H9 (cell line): Measurements from ENCODE around the gene LGALS12. TPM values are rescaled to one million over a fixed set of nuclear protein-coding genes. Genes with fewer than 3 reads are reported as not detected.

ENCODE experiments used
- DNase-seq: peaks from one replicate; pipeline ENCODE4 v3.0.0-alpha.2; 2017
- H2AFZ ChIP-seq: one replicate; pipeline ENCODE4 v1.6.1; 2013; ENCODE audit warnings: mild to moderate bottlenecking, low read length, control low read depth, moderate library complexity
- H2AK5ac ChIP-seq: 2 replicates; pipeline ENCODE4 v1.6.1; 2013; ENCODE audit warnings: low read length, control low read depth, mixed read lengths; ENCODE audit not compliant: insufficient read length
- H2BK120ac ChIP-seq: one replicate; pipeline ENCODE4 v1.6.1; 2013; ENCODE audit warnings: low read depth, mild to moderate bottlenecking, low read length, control low read depth, inconsistent platforms; ENCODE audit not compliant: poor library complexity, severe bottlenecking
- H2BK12ac ChIP-seq: 2 replicates; pipeline ENCODE4 v1.6.1; 2013; ENCODE audit warnings: low read length, control low read depth, mixed read lengths, low read depth; ENCODE audit not compliant: insufficient read length
- H2BK15ac ChIP-seq: 2 replicates; pipeline ENCODE4 v1.6.1; 2013; ENCODE audit warnings: low read depth, low read length, control low read depth
- H2BK20ac ChIP-seq: one replicate; pipeline ENCODE4 v1.6.1; 2013; ENCODE audit warnings: low read depth, mild to moderate bottlenecking, low read length, control low read depth, inconsistent platforms; ENCODE audit not compliant: poor library complexity, severe bottlenecking
- H2BK5ac ChIP-seq: 2 replicates; pipeline ENCODE4 v1.6.1; 2013; ENCODE audit warnings: low read length, control low read depth, mixed read lengths; ENCODE audit not compliant: insufficient read length
- H3K14ac ChIP-seq: 2 replicates; pipeline ENCODE4 v1.6.1; 2013; ENCODE audit warnings: low read length, control low read depth; ENCODE audit not compliant: insufficient read depth
- H3K18ac ChIP-seq: 2 replicates; pipeline ENCODE4 v1.6.1; 2013; ENCODE audit warnings: low read depth, mild to moderate bottlenecking, mixed read lengths, low read length, control low read depth; ENCODE audit not compliant: insufficient read length
- H3K23ac ChIP-seq: 2 replicates; pipeline ENCODE4 v1.6.1; 2013; ENCODE audit warnings: low read length, control low read depth, mixed read lengths, low read depth; ENCODE audit not compliant: insufficient read length
- H3K23me2 ChIP-seq: 2 replicates; pipeline ENCODE4 v1.6.1; 2013; ENCODE audit warnings: low read depth, mild to moderate bottlenecking, mixed read lengths, low read length, control low read depth; ENCODE audit not compliant: insufficient read length, poor library complexity, severe bottlenecking
- H3K27ac ChIP-seq: 2 replicates; pipeline ENCODE4 v1.5.1; 2013; ENCODE audit warnings: low read length, control low read depth, mixed read lengths, low read depth; ENCODE audit not compliant: insufficient read length
- H3K27me3 ChIP-seq: 2 replicates; pipeline ENCODE4 v1.6.1; 2013; ENCODE audit warnings: low read length, control low read depth, inconsistent platforms; ENCODE audit not compliant: insufficient read depth
- H3K4ac ChIP-seq: 2 replicates; pipeline ENCODE4 v1.6.1; 2013; ENCODE audit warnings: low read depth, mild to moderate bottlenecking, control low read depth, inconsistent platforms, low read length, moderate library complexity
- H3K4me1 ChIP-seq: 2 replicates; pipeline ENCODE4 v1.6.1; 2013; ENCODE audit warnings: low read length, control low read depth, inconsistent platforms; ENCODE audit not compliant: insufficient read depth
- H3K4me2 ChIP-seq: 2 replicates; pipeline ENCODE4 v1.6.1; 2013; ENCODE audit warnings: low read length, control low read depth, mixed read lengths; ENCODE audit not compliant: insufficient read length, insufficient read depth
- H3K56ac ChIP-seq: 2 replicates; pipeline ENCODE4 v1.6.1; 2013; ENCODE audit warnings: low read depth, mild to moderate bottlenecking, mixed read lengths, low read length, control low read depth; ENCODE audit not compliant: insufficient read length
- H3K79me1 ChIP-seq: 2 replicates; pipeline ENCODE4 v1.6.1; 2013; ENCODE audit warnings: low read depth, mild to moderate bottlenecking, moderate library complexity, low read length, control low read depth, inconsistent platforms; ENCODE audit not compliant: insufficient read depth, poor library complexity, severe bottlenecking
- H3K79me2 ChIP-seq: 2 replicates; pipeline ENCODE4 v1.6.1; 2013; ENCODE audit warnings: low read length, control low read depth, inconsistent platforms; ENCODE audit not compliant: insufficient read depth
- H3K9ac ChIP-seq: 2 replicates; pipeline ENCODE4 v1.6.1; 2013; ENCODE audit warnings: low read length, control low read depth, mixed read lengths; ENCODE audit not compliant: insufficient read length; ENCODE audit errors: extremely low read depth
- H3K9me3 ChIP-seq: one replicate; pipeline ENCODE4 v1.6.1; 2013; ENCODE audit warnings: low read depth, low read length, inconsistent platforms; ENCODE audit not compliant: control insufficient read depth
- H3T11ph ChIP-seq: one replicate; pipeline ENCODE4 v1.6.1; 2013; ENCODE audit warnings: mild to moderate bottlenecking, low read length, control low read depth, inconsistent platforms
- H4K20me1 ChIP-seq: one replicate; pipeline ENCODE4 v1.6.1; 2013; ENCODE audit not compliant: control insufficient read depth, insufficient read length, insufficient read depth
- H4K5ac ChIP-seq: 2 replicates; pipeline ENCODE4 v1.6.1; 2013; ENCODE audit warnings: low read depth, mild to moderate bottlenecking, mixed read lengths, low read length, control low read depth; ENCODE audit not compliant: insufficient read length
- H4K8ac ChIP-seq: replicated peaks from 2 replicates; pipeline ENCODE4 v1.6.1; 2013; ENCODE audit warnings: low read length, control low read depth, mixed read lengths, low read depth; ENCODE audit not compliant: insufficient read length
- H4K91ac ChIP-seq: 2 replicates; pipeline ENCODE4 v1.6.1; 2013; ENCODE audit warnings: low read depth, mild to moderate bottlenecking, moderate library complexity, mixed read lengths, low read length, control low read depth; ENCODE audit not compliant: insufficient read length
- H3K27ac Mint-ChIP-seq, 3 experiments: 2 replicates in 2 of 3; 3 replicates in 1 of 3; pipeline ENCODE4 v1.8.0; 2020 to 2021; ENCODE audit warnings: mixed read lengths in 3 of 3, mild to moderate bottlenecking in 1 of 3, moderate library complexity in 1 of 3
- H3K27me3 Mint-ChIP-seq: 2 replicates; pipeline ENCODE4 v1.8.0; 2021; ENCODE audit warnings: low read depth, mild to moderate bottlenecking, moderate library complexity, mixed read lengths
- H3K36me3 Mint-ChIP-seq, 3 experiments: 2 replicates in 2 of 3; 3 replicates in 1 of 3; pipeline ENCODE4 v1.8.0; 2020 to 2021; ENCODE audit warnings: low read depth in 3 of 3, mixed read lengths in 3 of 3; ENCODE audit not compliant: insufficient read depth in 1 of 3
- H3K4me1 Mint-ChIP-seq, 2 experiments: 2 replicates each; pipeline ENCODE4 v1.8.0; 2020; ENCODE audit warnings: mixed read lengths in 2 of 2
- H3K4me3 Mint-ChIP-seq, 2 experiments: 2 replicates in 1 of 2; 3 replicates in 1 of 2; pipeline ENCODE4 v1.8.0; 2020 to 2021; ENCODE audit warnings: mild to moderate bottlenecking in 2 of 2, mixed read lengths in 2 of 2, moderate library complexity in 1 of 2
- H3K9me3 Mint-ChIP-seq, 2 experiments: 2 replicates in 1 of 2; 3 replicates in 1 of 2; pipeline ENCODE4 v1.8.0; 2020; ENCODE audit warnings: mild to moderate bottlenecking in 2 of 2, mixed read lengths in 2 of 2, moderate library complexity in 1 of 2
- WGBS: extraction: QIAGEN DNeasy Blood & Tissue Kit; methylation state at CpG from one replicate; pipeline ENCODE4 v1.1.7; 2013; ENCODE audit warnings: missing lambda C conversion rate, low lambda C conversion rate, mixed read lengths; ENCODE audit not compliant: insufficient read length; ENCODE audit errors: extremely low coverage; 5-methylcytosine and 5-hydroxymethylcytosine counted together
- total RNA-seq: library from RNA; stranded (reverse); gene quantifications from 2 replicates; pipeline ENCODE4 v1.2.1, GENCODE V29; 2021
- TF ChIP-seq, protein P1 (sequence below): fragments of 200-600 bp; sonication (generic); conservative IDR thresholded peaks from 3 replicates; pipeline ENCODE4 v1.8.0; 2021; ENCODE audit warnings: antibody characterized with exemption, mild to moderate bottlenecking

The LGALS12 gene
- total RNA-seq, 1 experiment from 2014 or later, result 1.9 TPM

DNA sequence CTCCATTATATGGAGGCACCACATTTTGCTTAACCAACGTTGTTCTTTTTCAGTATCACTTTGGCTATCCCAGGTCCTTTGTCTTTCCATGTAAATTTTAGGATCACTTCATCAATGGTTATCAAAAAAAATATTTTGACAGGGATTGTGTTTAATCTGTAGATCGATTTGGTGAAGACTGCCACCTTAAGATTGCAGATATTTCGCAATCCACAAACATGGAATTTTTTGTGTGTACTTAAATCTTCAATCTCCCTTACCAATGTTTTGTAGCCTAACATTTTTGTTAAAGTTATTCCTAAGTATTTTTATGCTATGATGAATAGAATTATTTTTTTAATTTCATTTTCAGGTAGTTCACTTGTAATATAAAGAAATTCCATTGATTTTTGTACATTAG lies 33.5 kb upstream of the LGALS12 start:
- no peak overlapping the region for H3K56ac ChIP-seq
- H3K27ac ChIP-seq, result no peak overlapping the region
- WGBS, result no CpG with 5 or more reads among the region's 3 CpGs

More for the DNA sequence above, 33.5 kb upstream of the LGALS12 start:
- Histone ChIP-seq H3K4ac (no peak overlapping the region), H3K14ac (no peak overlapping the region), H3K9me3 (peaks cover 5% of the 10 kb centered on the region), H3K4me2 (no peak overlapping the region), H4K8ac (no peak overlapping the region), H3K18ac (no peak overlapping the region), H4K5ac (no peak overlapping the region), H2BK20ac (no peak overlapping the region), H2BK15ac (no peak overlapping the region), H3K4me1 (no peaks in the 10 kb centered on the region), H2BK12ac (no peak overlapping the region), H3K23ac (no peak overlapping the region), H3K27me3 (no peaks in the 10 kb centered on the region), H3K79me1 (no peaks in the 10 kb centered on the region), H3K23me2 (no peaks in the 10 kb centered on the region), H3T11ph (no peak overlapping the region), H2BK120ac (no peak overlapping the region), H2AFZ (no peak overlapping the region), H3K9ac (no peak overlapping the region), H3K79me2 (no peaks in the 10 kb centered on the region), H2BK5ac (no peak overlapping the region), H4K91ac (no peak overlapping the region), H2AK5ac (no peak overlapping the region), H4K20me1 (no peaks in the 10 kb centered on the region)
- Mint-ChIP-seq H3K4me1 (peaks cover 0 to 5% of the 10 kb centered on the region in 2 experiments; a peak in 2 of 4 replicates), H3K4me3 (no peak overlapping the region), H3K27ac (no peak overlapping the region), H3K9me3 (peaks cover 19 to 20% of the 10 kb centered on the region in 2 experiments), H3K27me3 (no peaks in the 10 kb centered on the region), H3K36me3 (peaks cover 0 to 22% (median 22%) of the 10 kb centered on the region in 3 experiments; a peak in 6 of 7 replicates)
- TF ChIP-seq, protein P1, sequence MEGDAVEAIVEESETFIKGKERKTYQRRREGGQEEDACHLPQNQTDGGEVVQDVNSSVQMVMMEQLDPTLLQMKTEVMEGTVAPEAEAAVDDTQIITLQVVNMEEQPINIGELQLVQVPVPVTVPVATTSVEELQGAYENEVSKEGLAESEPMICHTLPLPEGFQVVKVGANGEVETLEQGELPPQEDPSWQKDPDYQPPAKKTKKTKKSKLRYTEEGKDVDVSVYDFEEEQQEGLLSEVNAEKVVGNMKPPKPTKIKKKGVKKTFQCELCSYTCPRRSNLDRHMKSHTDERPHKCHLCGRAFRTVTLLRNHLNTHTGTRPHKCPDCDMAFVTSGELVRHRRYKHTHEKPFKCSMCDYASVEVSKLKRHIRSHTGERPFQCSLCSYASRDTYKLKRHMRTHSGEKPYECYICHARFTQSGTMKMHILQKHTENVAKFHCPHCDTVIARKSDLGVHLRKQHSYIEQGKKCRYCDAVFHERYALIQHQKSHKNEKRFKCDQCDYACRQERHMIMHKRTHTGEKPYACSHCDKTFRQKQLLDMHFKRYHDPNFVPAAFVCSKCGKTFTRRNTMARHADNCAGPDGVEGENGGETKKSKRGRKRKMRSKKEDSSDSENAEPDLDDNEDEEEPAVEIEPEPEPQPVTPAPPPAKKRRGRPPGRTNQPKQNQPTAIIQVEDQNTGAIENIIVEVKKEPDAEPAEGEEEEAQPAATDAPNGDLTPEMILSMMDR, result no peak
- no peak for DNase-seq
